Right lobe of liver (tissue), 6 donors: Measurements from ENCODE around the gene ARHGEF37. TPM values are rescaled to one million over a fixed set of nuclear protein-coding genes. Genes with fewer than 3 reads are reported as not detected.

Experiments used
- ATAC-seq, 4 donors: fragments of 200-7000 bp; cut with Tn5 transposase; one replicate each; pipeline ENCODE4 v1.9.1; 2020; ENCODE audit warnings: mild to moderate bottlenecking in 4 of 4, moderate library complexity in 4 of 4
- DNase-seq, 3 donors: peaks; one replicate each; pipeline ENCODE4 v3.0.0-alpha.2; 2020
- H3K27ac ChIP-seq, 3 donors: fragments of 200-600 bp; one replicate each; pipeline ENCODE4 v1.8.0; 2022
- H3K27me3 ChIP-seq, 2 donors: fragments of 200-600 bp; one replicate each; pipeline ENCODE4 v1.8.0; 2022
- H3K36me3 ChIP-seq, 4 donors: fragments of 200-600 bp; sonication (generic) in 1 of 4; one replicate each; pipeline versions ENCODE4 v1.5.1 to v1.8.0; 2017 to 2022; ENCODE audit warnings: control low read depth in 1 of 4
- H3K4me1 ChIP-seq, 4 donors: fragments of 200-600 bp; sonication (generic) in 1 of 4; one replicate each; pipeline versions ENCODE4 v1.5.1 to v1.8.0; 2017 to 2022; ENCODE audit warnings: control low read depth in 1 of 4
- H3K4me3 ChIP-seq, 3 donors: fragments of 200-600 bp; one replicate each; pipeline ENCODE4 v1.8.0; 2022
- H3K9me3 ChIP-seq, 4 donors: fragments of 200-600 bp; sonication (generic) in 1 of 4; one replicate each; pipeline versions ENCODE4 v1.5.1 to v1.8.0; 2017 to 2022; ENCODE audit warnings: control low read depth in 1 of 4
- POLR2A ChIP-seq: fragments of 450-650 bp; IDR thresholded peaks from one replicate; pipeline ENCODE4 v1.6.1; 2017; ENCODE audit warnings: antibody characterized with exemption, mild to moderate bottlenecking
- WGBS: methylation state at CpG from one replicate; pipeline ENCODE4 v1.1.6; 2018; ENCODE audit warnings: low coverage, low lambda C conversion rate; ENCODE audit not compliant: insufficient coverage; ENCODE audit errors: missing lambda C conversion rate; 5-methylcytosine and 5-hydroxymethylcytosine counted together
- intact Hi-C, 2 donors: fragments of 100-400 bp; cut with DNase I; formaldehyde crosslinking; loops; one replicate each; pipeline versions ENCODE4 v1.11.2 to v1.14.1; 2022
- total RNA-seq, 6 experiments: library from RNA; depleted of rRNA in 2 of 6; stranded (reverse); fragments of >200 nt in 2 of 6; fragmentation: NEBNext Ultra II Directional in 3 of 6; extraction: Animal tissue kit (Norgen Biotek cat#: 25700) in 3 of 6; gene quantifications; one replicate each; pipeline versions ENCODE4 v1.1.0 to v1.2.4, GENCODE V29; 2016 to 2023
- TF ChIP-seq, protein P1 (sequence below), 4 donors: fragments of 200-600 bp in 3 of 4; fragments of 450-650 bp in 1 of 4; IDR thresholded peaks; one replicate each; pipeline versions ENCODE4 v1.5.1 to v1.8.0; 2016 to 2022; ENCODE audit warnings: antibody characterized with exemption in 4 of 4, mild to moderate bottlenecking in 2 of 4
- donor health status: DM: no; HTN: yes; CAD: no.
- donor health status: DM: no; HTN: no; CAD: no.
- donor health status: DM: no; HTN: no; CAD: no.
- donor health status: DM: no; HTN: yes; CAD: no.
- donor health status: DM: no; HTN: yes; CAD: no.

ARHGEF37 gene
- total RNA-seq, 6 experiments from 2014 or later, result 1.6 to 7.3 (median 2.1) TPM

DNA sequence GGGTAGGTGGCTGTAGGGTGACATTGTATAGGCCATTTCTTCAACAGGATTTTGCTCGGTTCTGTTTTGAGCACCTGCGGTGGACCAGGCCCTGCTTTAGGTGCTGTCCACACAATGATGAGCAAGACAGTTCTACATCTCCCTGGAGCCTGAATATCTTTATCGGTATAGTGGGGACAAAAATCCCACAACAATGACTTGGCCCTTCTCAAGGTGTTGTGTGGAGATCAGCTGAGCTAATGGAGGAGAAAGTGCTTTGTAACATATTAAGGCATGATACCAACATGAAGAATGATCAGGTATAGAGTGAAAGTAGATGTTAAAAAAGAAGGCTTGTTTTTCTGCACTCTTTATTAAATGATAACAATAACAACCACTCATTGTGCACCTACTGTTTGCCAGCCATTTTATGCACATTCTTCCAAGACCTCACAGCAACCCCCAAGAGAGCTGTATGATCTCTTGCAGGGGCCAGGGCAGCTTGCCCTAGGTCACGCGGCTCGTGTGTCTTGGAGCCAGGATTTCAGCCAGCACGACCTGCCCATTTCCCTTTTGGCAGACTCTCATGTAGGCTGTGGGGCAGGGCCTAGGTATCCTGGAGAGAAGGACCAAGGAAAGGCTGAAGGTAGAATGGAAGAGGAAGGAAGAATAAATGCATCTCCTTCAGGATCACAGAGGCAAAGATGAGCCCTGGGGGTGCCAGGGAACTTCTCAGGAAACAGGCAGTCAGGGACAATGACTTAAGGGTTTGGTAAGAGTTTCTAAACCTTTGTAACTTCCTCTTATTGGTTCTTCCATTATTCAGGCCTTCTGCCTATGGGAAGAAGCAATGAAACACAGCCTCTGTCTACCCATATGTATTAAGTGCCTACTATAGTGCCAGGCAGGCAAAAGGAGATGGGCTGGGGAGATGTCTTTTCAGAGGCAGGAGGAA is 98.8 kb downstream of the ARHGEF37 start:
- peak; percentile 57 to 73 (median 60) for ATAC-seq
- no peaks in the 10 kb centered on the region for H3K27me3 ChIP-seq
- H3K4me3 ChIP-seq, result no peak overlapping the region
- intact Hi-C loops, result no loop called here
- H3K27ac ChIP-seq, result no peak overlapping the region
- peak; percentile 46 to 69 (median 56) for DNase-seq
- H3K36me3 ChIP-seq, result no peaks in the 10 kb centered on the region
- peaks cover 0 to 4% (median 0%) of the 10 kb centered on the region in 4 donors for H3K4me1 ChIP-seq
- TF ChIP-seq, protein P1, sequence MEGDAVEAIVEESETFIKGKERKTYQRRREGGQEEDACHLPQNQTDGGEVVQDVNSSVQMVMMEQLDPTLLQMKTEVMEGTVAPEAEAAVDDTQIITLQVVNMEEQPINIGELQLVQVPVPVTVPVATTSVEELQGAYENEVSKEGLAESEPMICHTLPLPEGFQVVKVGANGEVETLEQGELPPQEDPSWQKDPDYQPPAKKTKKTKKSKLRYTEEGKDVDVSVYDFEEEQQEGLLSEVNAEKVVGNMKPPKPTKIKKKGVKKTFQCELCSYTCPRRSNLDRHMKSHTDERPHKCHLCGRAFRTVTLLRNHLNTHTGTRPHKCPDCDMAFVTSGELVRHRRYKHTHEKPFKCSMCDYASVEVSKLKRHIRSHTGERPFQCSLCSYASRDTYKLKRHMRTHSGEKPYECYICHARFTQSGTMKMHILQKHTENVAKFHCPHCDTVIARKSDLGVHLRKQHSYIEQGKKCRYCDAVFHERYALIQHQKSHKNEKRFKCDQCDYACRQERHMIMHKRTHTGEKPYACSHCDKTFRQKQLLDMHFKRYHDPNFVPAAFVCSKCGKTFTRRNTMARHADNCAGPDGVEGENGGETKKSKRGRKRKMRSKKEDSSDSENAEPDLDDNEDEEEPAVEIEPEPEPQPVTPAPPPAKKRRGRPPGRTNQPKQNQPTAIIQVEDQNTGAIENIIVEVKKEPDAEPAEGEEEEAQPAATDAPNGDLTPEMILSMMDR (IDR thresholded peaks at IDR 0.05), result no peak
- no peak for TF ChIP-seq POLR2A
- WGBS, result 29% methylated on average over 5 of the region's 7 CpGs
- H3K9me3 ChIP-seq, result no peaks in the 10 kb centered on the region

DNA sequence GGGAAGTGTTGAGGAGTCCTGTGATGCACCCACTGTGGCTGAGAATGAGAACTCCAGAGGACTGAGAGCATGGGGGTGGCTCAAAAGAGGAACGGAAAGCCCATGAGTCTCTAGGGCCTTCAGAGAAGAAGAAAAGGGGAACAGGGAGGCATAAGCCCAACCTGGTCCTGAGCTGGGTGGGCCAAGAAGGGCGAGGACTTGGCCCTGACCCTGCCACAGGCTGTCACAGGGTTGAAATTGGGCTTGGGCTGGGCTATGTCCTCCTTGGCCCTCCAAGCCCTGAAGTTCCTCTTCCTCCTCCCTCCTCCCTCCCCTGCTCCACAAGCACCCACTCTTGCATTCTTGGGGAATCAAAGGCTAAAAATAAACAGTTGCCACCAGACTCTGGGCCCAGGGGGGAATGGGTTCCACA is 99.5 kb downstream of the ARHGEF37 start:
- Histone ChIP-seq H3K4me3 (no peak overlapping the region), H3K36me3 (no peaks in the 10 kb centered on the region), H3K4me1 (peaks cover 0 to 4% (median 0%) of the 10 kb centered on the region in 4 donors), H3K9me3 (no peaks in the 10 kb centered on the region), H3K27ac (no peak overlapping the region), H3K27me3 (no peaks in the 10 kb centered on the region)
- ATAC-seq (peak; percentile 68 to 75 (median 73)), DNase-seq (peak; percentile 47 to 62 (median 51))
- TF ChIP-seq, protein P1 (IDR thresholded peaks at IDR 0.05), result no peak
- no peak for TF ChIP-seq POLR2A
- no CpG with 5 or more reads among the region's 2 CpGs for WGBS
- intact Hi-C loops, result no loop called here

DNA sequence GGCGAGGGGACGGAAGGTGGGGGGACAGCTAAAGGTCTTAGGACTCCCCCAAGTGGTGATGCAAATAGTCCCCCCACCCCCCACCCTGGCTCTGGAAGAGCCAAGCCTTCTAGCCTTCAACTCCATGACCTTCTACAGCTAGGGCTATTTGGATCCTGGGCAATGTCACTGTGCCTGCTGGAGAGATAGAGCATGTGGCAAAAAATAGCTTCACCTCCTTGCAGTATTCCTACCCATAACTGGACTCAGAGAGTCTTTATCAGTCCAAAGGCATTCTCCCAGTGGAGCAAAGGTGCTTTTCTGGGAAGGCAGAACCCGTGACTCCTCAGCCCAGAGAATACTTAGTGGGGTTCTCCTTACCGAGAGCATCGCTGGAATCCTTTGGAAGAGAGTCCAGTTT is 100.0 kb downstream of the ARHGEF37 start:
- TF ChIP-seq, protein P1 (IDR thresholded peaks at IDR 0.05), result no peak
- TF ChIP-seq POLR2A, result no peak
- Histone ChIP-seq H3K4me3 (no peak overlapping the region), H3K4me1 (peaks cover 0 to 4% (median 0%) of the 10 kb centered on the region in 4 donors), H3K27ac (no peak overlapping the region), H3K27me3 (no peaks in the 10 kb centered on the region), H3K36me3 (no peaks in the 10 kb centered on the region), H3K9me3 (no peaks in the 10 kb centered on the region)
- 80% methylated on average over 2 of the region's 5 CpGs for WGBS
- DNase-seq, result no peak
- ATAC-seq, result no peak
- intact Hi-C loops, result no loop called here

DNA sequence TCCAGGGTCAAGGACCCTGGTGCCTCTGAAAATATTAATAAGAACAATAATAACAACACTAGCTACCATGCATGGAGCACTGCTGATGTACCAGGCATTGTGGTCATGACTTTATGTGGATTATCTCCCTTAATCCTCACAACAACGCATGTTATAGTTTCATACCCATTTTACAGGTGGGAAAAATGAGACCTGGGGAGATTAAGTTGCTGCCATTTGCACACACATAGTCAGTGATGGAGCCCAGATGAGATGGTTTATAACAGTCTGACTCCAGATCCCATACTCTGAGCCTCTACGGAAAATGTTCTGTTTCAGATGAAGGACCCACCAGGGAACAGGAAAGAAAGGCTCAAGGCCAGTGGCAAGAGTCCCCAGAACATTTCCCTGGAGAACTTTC is 100.6 kb downstream of the ARHGEF37 start:
- no peak for ATAC-seq
- H3K4me3 ChIP-seq, result no peak overlapping the region
- intact Hi-C loops, result no loop called here
- no peaks in the 10 kb centered on the region for H3K36me3 ChIP-seq
- H3K9me3 ChIP-seq, result no peaks in the 10 kb centered on the region
- WGBS, result 86% methylated on average over 1 of the region's 2 CpGs
- H3K27me3 ChIP-seq, result no peaks in the 10 kb centered on the region
- DNase-seq, result no peak
- H3K4me1 ChIP-seq, result peaks cover 0 to 4% (median 0%) of the 10 kb centered on the region in 4 donors
- TF ChIP-seq, protein P1 (IDR thresholded peaks at IDR 0.05), result no peak
- TF ChIP-seq POLR2A, result no peak
- H3K27ac ChIP-seq, result no peak overlapping the region
